CD4-positive, alpha-beta T cell treated with Interleukin-6 at 100 ng/mL for 8 hours (primary cell): ENCODE data around the gene DCP1B.
A peak's percentile ranks its signal among the peaks of the same experiment; 100 is the strongest.
"Not testable (repeated sequence)": the region's sequence is repeated elsewhere in the genome, so short reads cannot be mapped to it uniquely, and the experiment has no call there.

Source experiments
- DNase-seq: peaks from one replicate; pipeline ENCODE4 v3.0.0-alpha.2; 2020; ENCODE audit warnings: mixed read lengths, low spot score

The DCP1B gene

DNA sequence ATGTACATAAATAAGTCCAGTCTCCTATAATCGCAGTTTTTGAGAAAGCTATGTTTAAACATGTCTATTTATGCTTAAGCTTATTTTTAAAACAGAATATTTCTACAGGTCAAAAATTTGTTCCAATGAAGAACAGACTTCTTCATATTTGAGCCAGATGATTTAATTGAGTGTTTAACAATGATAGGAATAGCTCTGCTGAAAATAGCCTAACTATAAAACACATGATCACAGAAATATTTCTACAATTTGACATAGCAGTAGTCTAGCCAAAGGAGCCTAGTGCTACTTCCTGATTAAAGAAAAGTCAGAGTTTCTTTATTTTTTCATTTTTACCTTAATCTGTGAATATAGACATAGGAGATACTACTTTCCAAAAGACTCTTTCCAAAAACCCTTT, 29.4 kb downstream of the DCP1B start:
- no peak for DNase-seq

DNA sequence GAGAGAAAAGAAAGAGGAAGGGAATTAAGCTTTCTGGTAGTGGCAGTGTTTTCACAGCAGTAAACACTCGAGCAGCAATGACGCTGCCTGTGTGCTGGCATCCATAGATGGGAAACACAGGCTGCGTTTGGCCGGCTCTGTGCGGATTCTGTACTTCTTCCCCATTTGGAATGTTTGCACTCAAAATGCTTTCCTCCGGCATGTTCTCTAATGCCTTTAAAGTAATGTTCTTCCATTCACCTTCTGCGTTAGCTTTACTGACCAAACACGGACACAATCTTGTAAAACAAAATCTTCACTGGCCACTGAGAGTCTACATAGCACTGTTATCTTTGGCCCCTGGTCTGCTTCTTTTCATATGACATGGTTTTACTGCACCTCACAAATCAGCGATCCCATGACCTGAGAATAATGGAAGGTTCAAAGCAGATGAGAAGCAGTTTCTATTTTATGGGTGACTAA, 31.4 kb downstream of the DCP1B start:
- no peak for DNase-seq

DNA sequence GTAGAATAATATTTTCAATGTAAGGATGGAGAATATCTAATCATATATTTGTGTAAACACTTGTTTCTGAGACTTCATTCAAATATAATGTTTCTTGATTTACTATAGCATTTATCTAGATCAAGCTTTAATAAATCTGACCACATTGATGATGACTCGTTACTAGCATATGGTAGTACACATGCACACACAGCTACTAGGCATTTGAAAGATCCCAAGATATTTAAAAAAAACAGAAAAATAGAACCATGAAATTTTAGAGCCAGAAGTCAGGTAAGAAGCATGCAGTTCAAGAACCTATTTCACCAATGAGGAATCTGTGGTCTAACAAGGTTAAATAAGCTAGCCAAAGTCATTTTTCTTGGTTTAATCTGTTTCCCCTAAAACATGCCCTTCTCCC, 32.0 kb downstream of the DCP1B start:
- DNase-seq: no peak

DNA sequence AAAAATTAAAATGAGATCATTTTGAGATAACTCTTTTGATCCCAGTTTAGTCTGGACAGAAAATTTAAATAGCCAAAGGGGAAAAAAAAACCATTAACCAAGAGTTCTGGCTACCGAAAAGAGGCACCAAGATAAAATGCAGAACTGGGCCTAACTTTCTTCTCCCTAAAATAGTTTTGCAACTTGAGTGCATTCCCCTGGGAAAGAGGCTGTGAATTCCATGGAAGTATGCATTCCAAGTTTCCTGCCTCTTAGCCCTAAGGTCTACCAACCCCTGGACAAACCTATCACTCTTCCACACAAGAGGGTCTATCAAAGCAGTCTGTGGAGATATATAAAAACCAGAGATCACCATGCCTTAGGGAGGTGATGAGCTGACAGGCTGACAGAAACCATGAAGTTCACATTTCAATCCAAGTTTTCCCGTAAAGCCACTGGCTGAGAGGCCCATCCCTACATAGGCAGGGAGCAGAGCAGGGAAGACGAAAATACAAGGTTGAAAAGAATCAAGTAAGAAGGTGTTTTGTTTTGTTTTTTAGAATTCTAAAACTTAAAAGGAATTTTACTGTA, 33.8 kb downstream of the DCP1B start:
- DNase-seq: no peak

DNA sequence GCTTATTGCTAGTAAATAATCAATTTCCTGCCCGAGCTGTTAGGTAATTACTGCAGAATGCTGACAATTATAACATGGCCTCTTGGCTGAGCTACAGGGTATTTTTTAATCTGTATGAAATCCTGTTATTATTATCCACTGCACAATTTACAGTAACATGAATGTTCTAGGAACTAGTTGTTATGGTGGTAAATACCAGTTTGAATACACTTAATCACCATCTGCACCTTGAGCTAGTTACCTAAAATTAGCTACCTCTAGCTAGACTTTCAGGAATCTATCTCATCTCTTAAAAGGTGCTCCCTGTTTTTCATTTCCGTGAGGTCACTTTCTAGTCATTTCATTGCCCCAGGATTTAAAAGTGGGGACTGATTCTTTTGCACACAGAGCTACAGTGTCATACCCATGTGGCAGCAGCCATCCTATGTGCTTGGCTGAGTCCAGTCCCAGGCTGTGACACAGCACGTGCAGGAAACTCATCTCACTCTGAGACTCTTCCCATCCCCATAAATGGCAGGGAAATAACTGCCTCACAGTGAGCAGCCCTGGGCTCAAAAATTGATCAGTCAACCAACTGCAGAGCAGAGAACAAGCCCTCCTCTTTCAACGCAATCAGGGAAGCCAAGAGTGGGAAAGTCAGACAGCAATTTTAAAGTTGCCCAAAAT, 37.6 kb downstream of the DCP1B start:
- DNase-seq: no peak

DNA sequence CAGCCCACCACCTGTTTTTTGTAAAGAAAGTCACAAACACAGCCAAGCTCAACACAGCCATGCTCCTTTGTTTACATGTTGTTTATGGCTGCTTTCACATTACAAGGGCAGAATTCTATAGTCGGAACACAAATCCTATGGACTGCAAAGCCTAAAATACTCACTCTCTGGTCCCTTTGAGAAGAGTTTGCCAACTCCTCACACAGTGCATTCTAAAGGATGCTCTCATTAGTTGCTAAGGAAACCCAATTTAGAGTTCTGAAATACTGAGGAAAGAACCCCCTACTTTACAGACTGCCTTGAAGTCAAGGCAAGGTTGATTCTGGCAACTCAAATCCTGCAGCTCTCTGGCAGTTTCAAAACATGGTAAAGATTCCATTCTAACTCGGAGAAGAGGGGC, 38.3 kb downstream of the DCP1B start:
- no peak for DNase-seq

DNA sequence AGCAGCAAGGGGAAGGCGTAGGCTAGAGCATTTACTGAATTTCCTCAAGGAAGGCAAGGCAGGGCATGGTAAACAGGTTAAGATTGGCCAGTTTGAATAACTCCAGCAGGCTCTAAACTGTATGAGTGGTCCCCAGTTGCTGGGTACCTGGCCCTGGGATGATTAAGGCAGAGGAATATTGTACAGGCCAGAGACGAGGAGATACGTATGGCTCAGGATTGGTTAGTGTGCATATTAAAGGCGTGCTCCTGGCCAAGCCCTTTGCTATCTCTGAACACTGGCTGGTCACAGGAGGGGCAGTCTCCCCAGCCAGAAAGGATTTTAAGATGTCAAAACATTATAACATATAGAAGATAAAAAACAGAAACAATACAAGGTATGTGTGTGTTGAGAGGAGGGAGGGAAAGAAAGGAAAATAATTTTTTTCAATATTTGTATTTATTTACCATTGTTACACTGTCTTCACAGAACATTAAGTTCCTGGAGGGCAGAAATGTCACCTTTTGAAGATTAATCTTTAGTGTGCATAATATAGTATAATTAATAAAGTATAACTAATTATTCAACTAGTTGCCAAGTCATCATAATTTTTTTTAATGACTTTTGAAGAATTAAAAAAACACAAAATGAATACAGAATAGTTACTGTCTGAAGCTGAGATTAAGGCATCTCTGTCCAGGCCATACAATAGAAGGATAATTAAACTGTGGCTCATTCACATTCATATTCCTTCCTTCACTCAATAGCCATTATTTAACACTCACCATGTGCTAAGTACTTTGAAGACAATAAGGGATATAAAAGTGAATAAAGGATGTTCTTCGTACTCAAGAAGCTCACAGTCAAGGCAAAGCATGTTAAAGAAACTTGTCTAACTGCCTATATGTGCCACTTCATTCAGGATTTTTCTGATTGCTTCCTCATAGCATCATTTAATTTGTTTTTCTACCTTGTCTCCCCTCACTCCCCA, 41.9 kb downstream of the DCP1B start:
- no peak for DNase-seq

DNA sequence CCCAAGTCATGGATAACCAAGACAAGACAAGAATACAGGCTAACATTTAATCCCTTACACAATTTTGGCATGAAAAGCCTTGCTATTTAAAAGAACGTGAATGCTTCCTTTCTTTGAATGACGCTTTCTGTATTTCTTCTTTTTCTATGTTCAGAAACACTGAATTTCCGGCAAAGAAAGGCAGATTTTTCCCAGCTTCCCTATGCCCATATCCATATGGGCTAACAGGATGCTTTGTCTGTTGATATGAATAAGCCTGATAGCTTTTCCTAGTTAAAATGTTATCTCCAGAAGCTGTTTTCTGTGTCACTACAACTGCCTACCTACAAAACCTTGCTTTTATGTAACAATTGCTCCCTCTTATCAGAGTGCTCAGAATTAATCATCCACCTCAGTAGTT, 47.5 kb downstream of the DCP1B start:
- DNase-seq: no peak

DNA sequence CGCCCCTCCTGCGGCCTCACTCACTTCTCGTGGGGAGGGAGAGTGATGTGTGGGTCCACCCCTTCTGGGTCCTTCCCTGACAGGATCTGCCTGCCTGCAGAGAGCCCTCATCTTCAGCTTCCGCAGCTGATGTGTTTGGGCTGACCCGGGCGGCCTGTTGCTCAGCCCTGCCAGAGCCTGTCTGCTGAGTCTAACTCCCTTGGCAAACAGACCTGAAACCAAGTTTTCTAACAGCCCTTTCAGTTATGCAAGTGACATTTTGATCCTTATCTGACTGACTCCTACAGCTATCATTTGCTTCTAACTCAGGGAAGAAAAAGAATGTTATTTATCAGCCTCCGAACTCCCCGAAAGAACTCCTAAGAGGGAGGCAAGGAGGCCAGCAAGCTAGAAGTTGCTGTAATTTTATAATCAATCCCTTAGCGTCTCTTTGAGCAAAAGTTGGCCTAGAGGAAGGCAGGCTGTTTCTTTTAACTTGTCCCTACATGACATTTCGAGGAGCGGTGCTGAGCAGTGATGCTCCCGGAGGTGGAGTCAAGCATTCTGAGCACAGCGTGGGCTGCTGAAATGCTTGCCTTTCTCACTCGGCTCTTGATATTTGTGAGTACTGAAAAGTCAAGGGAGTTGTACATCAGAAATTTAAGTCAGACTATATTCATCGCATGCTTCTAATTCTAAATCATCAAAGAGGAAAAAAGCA, 54.3 kb downstream of the DCP1B start:
- DNase-seq: no peak

DNA sequence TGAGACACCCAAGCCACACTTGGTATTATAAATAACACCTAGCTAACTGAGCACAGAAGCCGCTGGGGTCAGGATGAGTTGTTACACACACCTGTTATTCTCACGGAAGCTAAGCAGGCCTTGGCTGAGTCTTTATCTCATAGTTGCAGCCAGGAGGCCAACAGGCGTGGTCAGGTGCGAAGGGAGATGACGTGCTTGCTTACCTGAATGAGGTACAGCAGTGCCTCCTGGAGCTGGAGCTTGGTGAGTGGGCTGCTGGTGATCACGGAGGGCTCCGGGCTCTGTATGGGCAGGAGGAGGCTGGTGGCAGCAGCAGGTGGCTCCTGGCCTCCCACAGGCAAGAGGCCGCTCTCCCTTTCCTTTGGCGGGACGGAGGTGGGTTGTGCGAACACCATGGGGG, 55.4 kb downstream of the DCP1B start:
- DNase-seq: no peak

DNA sequence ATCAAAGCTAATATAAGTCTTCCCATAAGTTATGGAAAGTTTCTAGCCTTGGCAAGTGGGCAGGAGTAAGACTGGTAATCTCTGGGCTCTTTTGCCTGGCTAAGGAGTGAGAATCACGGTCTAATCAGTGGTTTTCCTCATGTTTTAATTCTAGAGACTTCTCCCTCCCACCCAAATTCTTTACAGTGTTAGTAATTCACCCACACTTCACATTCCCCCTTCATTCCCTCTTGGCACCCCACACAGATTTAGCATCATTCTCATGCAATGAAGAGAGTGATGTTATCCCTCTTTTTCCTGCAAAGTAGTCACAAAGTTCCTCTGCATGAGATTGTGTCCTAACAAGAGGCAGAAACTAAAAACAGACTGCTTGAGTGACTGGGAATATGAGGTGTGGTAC, 57.2 kb downstream of the DCP1B start:
- DNase-seq: no peak

DNA sequence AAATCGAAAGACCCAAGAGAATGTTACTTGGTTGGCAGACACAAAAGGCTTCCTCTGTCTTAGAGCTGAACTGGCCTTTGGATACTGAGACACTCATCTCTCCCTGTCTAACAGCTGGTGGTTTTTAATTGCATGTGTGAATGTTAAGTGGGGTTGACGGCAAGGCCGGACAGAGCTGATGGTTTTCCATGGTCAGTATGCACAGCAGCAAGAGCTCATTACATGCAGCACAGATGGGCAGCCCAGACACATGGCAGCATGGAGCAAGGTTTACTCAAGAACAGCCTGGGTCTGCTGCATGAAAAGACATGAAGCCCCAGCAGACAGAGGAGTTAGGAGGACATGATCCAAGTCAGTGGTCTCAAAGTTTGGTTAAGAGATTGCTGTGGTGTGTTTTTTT, 58.0 kb downstream of the DCP1B start:
- no peak for DNase-seq

DNA sequence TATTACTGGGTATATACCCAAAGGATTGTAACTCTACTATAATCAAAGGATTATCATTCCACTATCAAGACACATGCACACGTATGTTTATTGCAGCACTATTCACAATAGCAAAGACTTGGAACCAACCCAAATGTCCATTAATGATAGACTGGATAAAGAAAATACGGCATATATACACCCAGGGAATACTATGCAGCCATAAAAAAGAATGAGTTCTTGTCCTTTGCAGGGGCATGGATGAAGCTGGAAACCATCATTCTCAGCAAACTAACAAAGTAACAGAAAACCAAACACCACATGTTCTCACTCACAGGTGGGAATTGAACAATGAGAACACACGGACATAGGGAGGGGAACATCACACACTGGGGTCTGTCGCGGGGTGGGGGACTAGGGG, 58.8 kb downstream of the DCP1B start:
- DNase-seq: not testable (repeated sequence)

DNA sequence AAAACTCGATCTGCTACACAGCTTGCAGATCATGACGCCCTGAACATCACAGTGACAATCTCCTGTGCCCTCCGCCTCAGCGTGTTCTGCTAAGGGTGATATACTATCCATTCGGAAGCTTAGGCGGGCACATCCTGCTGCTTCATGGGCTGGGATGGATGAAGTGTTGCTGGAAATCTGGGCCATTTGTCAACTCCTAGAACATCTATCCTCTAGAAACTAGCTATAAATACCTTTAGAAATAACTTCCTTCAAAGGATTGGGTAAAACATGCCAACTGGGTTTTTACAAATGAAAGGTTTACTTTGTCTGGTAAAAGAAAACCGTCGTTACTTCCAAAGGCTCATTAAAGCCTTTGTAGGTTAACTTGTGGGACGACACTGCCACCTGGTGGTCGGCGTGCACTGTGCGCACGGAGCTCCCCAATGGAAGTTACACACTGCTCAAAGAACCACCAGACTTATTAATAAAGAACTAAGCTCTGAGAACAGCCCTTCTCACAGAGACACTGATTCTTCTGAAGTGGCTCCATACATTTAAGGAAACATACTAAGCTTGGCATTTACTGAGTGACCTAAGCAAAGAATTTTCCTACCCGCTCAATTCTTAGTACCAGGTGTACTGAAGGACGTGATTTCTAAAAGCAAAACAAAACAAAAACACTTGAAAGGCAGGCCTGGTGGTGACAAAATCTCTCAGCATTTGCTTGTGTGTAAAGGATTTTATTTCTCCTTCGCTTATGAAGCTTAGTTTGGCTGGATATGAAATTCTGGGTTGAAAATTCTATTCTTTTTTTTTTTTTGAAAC, 64.3 kb downstream of the DCP1B start:
- peak; percentile 86 for DNase-seq

DNA sequence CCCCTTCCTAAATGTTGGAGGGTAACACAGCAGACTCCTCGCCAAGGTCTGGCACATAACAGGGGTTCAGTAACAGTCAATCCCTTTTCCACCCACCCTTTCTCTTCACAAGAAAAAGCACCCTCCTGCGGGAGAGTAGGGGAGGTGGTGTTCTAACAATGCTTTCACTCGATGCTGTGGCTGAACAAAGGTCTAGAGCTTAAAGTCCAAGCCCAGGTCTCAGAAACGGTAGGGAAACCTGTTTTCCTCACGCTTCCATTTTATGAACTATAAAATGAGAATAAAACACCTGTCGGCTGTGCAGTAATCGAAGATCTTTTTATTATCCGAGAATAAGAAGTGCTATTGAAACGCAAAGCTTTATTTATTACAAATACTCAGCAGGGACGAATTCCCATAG, 64.9 kb downstream of the DCP1B start:
- DNase-seq: no peak

DNA sequence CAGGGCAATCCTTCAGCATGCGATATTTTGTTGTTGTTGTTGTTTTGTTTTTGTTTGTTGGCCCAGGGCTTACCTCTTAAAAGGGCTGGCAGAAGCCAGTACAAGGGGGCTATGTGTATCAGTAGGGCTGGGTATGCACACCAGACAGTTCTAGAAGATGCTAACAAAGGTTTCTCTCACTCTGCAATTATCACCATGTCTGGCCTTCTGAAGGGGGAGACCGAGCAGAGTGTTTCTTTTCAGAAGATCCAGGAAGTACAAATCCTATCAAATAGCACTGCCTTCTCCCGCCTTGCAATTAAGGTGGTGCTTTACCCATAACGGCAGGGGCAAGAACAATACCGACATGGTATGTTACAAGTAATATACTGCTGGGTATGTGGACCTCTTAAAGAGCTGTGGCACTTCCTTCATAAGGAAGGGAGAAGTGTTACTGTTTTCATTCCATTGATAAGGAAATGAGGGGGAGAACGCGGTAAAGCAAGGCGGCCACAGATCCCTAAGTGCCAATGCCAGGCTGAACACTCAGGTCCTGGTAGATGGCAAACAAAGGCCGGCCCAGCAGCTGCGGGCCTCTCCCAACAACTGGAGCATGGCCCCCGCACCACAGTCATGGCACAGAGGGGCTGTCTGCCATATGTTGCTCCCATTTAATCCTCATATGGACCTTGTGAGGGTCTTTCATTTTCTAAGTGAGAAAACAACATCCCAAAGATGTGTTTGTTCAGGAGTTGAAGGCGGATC, 66.6 kb downstream of the DCP1B start:
- DNase-seq: no peak

DNA sequence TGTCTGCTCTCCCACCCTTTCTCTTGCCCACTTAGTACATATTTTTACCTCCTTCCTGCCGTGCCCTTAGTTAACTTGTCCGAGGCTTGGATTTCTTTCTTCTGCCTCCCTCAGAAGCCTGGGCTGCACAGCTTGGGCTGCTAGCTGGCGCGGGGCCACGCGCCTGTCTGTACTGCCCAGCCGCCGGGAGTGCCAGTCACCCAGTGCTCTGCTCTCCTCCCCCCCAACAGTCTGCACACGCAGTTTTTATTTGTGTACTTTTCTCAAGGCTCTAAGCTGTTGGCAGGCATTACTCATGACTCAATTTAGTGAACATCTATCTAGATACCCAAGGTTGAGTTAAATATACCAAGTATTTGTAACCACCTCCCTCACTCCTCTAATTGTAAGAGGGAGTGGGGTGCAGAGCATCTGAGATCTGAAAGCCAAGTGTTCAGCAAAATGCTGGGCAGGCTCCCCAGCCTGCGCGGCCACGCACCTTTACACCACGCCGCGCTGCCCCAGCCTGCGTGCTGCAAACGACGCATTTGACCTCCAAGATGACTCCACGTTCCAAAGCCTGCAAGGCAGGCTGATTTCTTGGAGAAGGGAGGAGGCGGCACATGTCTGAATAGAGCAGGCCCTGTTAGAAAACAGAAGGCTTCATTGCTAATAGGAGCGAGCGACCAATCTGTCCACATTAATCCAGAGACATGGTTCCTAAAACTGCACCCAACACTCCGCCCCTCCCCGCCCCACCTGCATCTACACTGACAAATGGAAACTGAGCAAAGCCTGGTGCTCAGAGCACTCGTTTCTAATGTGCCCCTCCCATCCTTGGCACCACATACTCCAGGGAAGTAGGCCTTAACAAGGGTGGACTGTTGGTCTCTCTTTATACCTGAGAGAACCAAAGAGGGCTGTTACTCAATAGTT, 67.6 kb downstream of the DCP1B start:
- DNase-seq: no peak

DNA sequence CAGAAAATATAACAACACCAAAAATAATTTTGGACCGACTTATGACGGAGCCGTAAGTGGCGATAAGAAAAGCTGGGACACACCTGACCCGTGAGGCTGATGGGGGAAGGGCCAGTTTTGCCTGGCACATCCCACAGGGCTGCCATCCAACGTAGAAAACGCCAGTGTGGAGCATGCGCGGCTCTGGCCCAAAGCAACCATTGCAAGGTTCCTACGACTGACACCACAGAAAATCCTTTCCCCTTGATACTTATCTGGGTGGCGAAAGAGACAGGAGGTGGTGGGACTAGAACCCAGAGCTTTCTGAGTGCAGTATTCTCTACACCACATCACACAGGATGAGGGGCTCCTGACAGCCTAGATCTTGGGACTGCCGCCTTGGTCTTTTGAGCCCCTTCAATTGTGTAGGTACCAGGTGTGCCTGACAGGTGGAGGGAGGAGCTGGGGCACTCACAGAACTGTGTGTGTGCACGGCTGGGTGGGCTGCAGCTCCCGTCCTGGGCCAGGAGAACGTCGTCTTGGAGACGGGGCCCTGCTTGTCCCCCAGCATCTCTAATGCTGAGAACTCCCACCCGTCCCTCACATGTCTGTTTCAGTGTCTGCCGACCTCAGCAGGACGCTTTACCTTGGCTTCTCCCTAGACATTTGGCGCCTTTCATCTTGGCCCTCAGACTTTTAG, 68.4 kb downstream of the DCP1B start:
- DNase-seq: no peak

DNA sequence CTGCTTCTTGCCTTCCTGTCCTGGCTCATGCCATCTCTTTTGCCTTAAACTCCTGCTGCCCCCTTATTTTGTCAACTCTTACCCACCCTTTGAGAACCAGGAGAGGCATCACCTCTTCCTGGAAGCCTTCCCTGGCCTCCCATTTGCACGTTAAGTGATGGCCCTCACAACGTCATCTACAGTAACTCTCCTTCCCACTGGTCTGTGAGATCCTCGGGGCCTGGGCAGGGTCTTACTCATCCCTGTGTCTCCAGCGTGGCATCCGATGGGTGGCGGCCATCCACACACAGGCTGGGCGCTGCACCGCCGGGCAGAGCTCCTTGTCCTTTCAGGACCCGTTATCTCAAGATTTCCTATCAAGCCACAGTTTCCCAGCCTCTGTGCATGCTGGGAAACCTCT, 69.0 kb downstream of the DCP1B start:
- no peak for DNase-seq
